Measurements from ENCODE around the gene ADGRE3. TPM values are rescaled to one million over a fixed set of nuclear protein-coding genes. Genes with fewer than 3 reads are reported as not detected.
A peak's percentile ranks its signal among the peaks of the same experiment; 100 is the strongest.

Gene ADGRE3
- total RNA-seq, 1 experiment from 2014 or later, result not detected

DNA sequence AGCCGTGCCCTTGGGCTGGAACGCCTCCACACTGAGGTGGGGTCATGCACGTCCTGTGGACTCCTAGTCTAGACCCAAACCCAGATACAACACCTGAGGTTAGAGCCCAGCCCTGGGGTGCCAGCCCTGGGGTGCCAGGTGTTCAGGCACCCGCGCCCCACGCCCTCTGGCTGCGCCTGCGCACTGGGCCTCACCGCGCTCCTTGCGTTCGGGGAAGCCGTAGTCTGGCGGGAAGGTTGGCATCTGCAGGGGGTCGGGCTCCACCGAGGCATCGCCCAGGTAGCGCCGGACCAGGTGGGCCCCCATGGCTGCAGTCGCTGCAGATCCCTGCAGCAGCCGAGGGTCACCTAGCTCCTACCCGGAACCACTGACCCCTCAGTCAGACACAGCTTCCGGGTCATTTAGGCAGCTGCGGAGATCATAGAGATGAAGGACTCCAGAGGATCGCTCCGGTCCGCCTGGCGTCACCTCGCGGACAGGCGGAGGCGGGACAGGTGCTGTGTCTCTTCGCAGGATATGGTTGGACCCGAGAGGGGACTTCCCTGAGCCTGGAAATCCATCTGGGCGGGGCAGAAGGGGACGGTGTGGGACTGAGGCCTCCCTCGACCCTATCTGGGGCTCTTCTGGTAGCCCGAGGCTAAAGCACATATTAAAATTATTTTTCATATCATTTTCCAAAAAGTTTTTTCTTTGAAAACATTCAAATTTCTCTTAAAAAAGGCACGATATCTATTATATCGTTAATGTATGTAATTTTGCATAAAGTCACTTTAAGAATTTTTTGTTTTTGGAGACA lies 102.8 kb downstream of the ADGRE3 start, which contains the start of gene NDUFB7:
Gene NDUFB7, minus strand, starts transcription at position 372 of the 796 bp plus-strand sequence. Its CDS starts 66 bp downstream, at position 306.
- H3K14ac ChIP-seq (ENCODE audit: insufficient read depth, low read length), result peak within 1 kb of the TSS; percentile 6; the same call in 1 of the 2 replicates
- H4K20me1 ChIP-seq (ENCODE audit: control insufficient read depth, insufficient read depth, insufficient read length), result no peaks in the 10 kb centered on the region
- H3K4me1 Mint-ChIP-seq, result peaks cover 12 to 25% of the 10 kb centered on the region in 2 experiments
- H3K23me2 ChIP-seq (ENCODE audit: insufficient read length, low read depth, low read length, poor library complexity, severe bottlenecking), result peaks cover 8% of the 10 kb centered on the region
- no peak within 1 kb of the TSS for H2BK20ac ChIP-seq (ENCODE audit: low read depth, low read length, poor library complexity, severe bottlenecking)
- no peak within 1 kb of the TSS for H2BK5ac ChIP-seq (ENCODE audit: insufficient read length, low read length)
- H3K79me2 ChIP-seq (ENCODE audit: insufficient read depth, low read length), result peaks cover 9% of the 10 kb centered on the region; the same call in 1 of the 2 replicates
- H3K4me1 ChIP-seq (ENCODE audit: insufficient read depth, low read length), result no peaks in the 10 kb centered on the region
- H2BK15ac ChIP-seq (ENCODE audit: low read depth, low read length), result no peak within 1 kb of the TSS
- no peak within 1 kb of the TSS for H3K56ac ChIP-seq (ENCODE audit: insufficient read length, low read depth, low read length)
- H3K9ac ChIP-seq (ENCODE audit: extremely low read depth, insufficient read length, low read length), result peak within 1 kb of the TSS; percentile 88
- H3K36me3 Mint-ChIP-seq (ENCODE audit: insufficient read depth in 1 of 3, low read depth in 3 of 3), result peaks cover 9 to 20% (median 10%) of the 10 kb centered on the region in 3 experiments; a peak in 6 of 7 replicates
- H3K23ac ChIP-seq (ENCODE audit: insufficient read length, low read depth, low read length), result no peak within 1 kb of the TSS
- no peaks in the 10 kb centered on the region for H3K9me3 Mint-ChIP-seq
- no peaks in the 10 kb centered on the region for H3K27me3 ChIP-seq (ENCODE audit: insufficient read depth, low read length)
- no peak within 1 kb of the TSS for H2AK5ac ChIP-seq (ENCODE audit: insufficient read length, low read length)
- peak within 1 kb of the TSS; percentile 94 to 98 (median 96) for H3K27ac Mint-ChIP-seq
- H2BK12ac ChIP-seq (ENCODE audit: insufficient read length, low read depth, low read length), result no peak within 1 kb of the TSS
- TF ChIP-seq, protein P1, sequence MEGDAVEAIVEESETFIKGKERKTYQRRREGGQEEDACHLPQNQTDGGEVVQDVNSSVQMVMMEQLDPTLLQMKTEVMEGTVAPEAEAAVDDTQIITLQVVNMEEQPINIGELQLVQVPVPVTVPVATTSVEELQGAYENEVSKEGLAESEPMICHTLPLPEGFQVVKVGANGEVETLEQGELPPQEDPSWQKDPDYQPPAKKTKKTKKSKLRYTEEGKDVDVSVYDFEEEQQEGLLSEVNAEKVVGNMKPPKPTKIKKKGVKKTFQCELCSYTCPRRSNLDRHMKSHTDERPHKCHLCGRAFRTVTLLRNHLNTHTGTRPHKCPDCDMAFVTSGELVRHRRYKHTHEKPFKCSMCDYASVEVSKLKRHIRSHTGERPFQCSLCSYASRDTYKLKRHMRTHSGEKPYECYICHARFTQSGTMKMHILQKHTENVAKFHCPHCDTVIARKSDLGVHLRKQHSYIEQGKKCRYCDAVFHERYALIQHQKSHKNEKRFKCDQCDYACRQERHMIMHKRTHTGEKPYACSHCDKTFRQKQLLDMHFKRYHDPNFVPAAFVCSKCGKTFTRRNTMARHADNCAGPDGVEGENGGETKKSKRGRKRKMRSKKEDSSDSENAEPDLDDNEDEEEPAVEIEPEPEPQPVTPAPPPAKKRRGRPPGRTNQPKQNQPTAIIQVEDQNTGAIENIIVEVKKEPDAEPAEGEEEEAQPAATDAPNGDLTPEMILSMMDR (conservative IDR thresholded peaks at IDR 0.05), result peak; percentile 80
- peak within 1 kb of the TSS; percentile 97 to 99 for H3K4me3 Mint-ChIP-seq
- peak; percentile 96 for DNase-seq
- H2BK120ac ChIP-seq (ENCODE audit: low read depth, low read length, poor library complexity, severe bottlenecking), result no peak within 1 kb of the TSS
- H3K27me3 Mint-ChIP-seq (ENCODE audit: low read depth), result 0 out of 2 replicates have a peak, but pooled peaks cover 2% of the 10 kb centered on the region
- no peak within 1 kb of the TSS for H3T11ph ChIP-seq (ENCODE audit: low read length)
- H3K9me3 ChIP-seq (ENCODE audit: control insufficient read depth, low read depth, low read length), result no peaks in the 10 kb centered on the region
- H2AFZ ChIP-seq (ENCODE audit: low read length), result no peak within 1 kb of the TSS
- H3K27ac ChIP-seq (ENCODE audit: insufficient read length, low read depth, low read length), result no peak within 1 kb of the TSS
- no peak within 1 kb of the TSS for H4K8ac ChIP-seq (replicated peaks; ENCODE audit: insufficient read length, low read depth, low read length)
- H4K5ac ChIP-seq (ENCODE audit: insufficient read length, low read depth, low read length), result no peak within 1 kb of the TSS
- no peak within 1 kb of the TSS for H3K4ac ChIP-seq (ENCODE audit: low read depth, low read length)
- peak within 1 kb of the TSS; percentile 62 for H3K4me2 ChIP-seq (ENCODE audit: insufficient read depth, insufficient read length, low read length)
- WGBS (ENCODE audit: extremely low coverage, insufficient read length, low lambda C conversion rate), result no CpG with 5 or more reads among the region's 40 CpGs
- H4K91ac ChIP-seq (ENCODE audit: insufficient read length, low read depth, low read length), result no peak within 1 kb of the TSS
- peak within 1 kb of the TSS; percentile 8 for H3K18ac ChIP-seq (ENCODE audit: insufficient read length, low read depth, low read length)
- no peaks in the 10 kb centered on the region for H3K79me1 ChIP-seq (ENCODE audit: insufficient read depth, low read depth, low read length, poor library complexity, severe bottlenecking)

All from H9 (cell line).